GM19238 (cell line): ENCODE results near the gene CFAP77.
A peak's percentile ranks its signal among the peaks of the same experiment; 100 is the strongest.
"Not testable (repeated sequence)": the region's sequence is repeated elsewhere in the genome, so short reads cannot be mapped to it uniquely, and the experiment has no call there.

Experiments used
- DNase-seq: peaks from one replicate; pipeline ENCODE4 v3.0.0; 2011; ENCODE audit warnings: low spot score; ENCODE audit not compliant: insufficient read length

CFAP77 gene

DNA sequence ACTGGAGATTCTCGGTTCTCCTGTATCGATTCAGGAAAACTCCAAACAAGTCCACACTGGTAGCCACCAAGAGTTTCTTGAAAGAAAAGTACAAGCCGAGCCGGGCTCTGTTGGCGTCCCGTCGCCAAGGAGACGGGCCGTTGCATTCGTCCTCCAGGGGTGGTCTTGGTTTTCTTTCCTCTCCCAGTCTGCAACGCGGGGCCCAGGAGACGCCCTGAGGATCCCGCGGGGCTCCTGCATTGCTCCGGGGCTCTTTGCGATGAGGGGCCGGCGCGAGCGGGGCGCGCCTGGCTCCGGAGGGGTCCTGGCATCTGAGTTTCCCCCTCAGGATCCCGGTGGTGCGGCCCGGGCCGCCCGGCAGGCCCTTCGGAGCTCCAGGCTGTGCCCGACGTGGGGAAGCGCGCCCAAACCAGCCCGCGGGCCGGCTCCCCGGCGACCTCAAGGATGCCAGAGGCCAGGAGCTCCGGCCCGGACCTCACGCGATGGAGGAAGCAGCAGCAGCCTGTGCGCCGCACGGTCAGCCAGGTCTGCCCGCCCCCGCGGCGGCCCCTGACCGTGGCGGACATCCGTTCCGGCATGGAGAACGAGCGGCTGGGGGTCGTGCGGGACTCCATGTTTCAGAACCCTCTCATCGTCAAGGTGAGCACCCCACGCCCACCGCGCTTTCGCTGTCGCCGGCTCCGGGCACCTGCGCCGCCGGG lies at the start of gene CFAP77:
CFAP77 (plus strand) TSS at position 384 of the 701 bp plus-strand sequence; CDS start at position 445, 61 bp downstream.
- DNase-seq: peak; percentile 46

DNA sequence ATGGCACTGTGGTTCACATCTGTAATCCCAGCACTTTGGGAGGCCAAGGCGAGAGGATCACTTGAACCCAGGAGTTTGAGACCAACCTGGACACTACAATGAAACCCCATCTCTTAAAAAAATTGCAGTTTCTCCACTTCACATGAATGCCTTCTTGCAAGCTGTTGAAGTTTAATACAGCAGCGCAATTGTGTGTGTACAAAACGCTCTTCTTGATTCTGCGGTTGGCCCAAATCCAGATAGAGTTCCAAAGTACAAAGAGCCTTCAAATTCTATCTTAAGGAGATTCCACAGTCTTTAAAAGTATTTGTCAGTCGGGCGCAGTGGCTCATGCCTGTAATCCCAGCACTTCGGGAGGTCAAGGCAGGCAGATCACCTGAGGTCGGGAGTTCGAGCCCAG lies 45.9 kb upstream of the CFAP77 start:
- no peak for DNase-seq

DNA sequence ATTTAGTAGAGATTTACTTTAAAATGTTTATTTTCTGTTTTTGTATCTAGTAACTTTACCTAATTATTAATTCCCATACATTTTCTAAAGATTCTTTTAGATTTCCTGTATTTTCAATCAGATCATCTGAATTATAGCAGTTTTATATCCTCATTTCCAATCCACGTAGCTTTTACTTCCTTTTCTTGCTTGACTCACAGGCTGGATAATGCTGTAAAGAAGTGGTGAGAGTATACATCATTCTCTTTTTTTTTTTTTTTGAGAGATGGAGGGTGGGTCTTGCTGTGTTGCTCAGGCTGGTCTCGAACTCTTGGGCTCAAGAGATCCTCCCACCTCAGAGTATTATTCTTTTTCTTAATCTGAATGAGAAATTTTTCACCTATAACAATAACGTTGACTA lies 44.0 kb upstream of the CFAP77 start:
- no peak for DNase-seq

DNA sequence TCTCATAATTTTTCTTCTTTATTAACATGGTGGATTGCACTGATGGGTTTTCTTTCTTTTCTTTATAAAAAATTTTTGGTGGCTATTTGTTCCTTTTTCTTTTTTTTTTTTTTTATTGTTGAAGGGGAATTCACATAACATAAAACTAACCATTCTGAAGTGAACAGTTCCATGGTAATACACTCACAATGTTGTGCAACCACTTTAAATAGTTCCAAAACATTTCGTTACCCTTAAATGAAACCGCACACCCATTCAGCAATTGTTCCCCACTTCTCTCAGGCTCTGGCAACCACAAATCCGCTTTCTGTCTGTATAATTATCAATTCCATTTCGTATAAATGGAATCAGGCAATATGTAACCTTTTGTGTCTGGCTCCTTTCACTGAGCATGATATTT lies 43.5 kb upstream of the CFAP77 start:
- no peak for DNase-seq

DNA sequence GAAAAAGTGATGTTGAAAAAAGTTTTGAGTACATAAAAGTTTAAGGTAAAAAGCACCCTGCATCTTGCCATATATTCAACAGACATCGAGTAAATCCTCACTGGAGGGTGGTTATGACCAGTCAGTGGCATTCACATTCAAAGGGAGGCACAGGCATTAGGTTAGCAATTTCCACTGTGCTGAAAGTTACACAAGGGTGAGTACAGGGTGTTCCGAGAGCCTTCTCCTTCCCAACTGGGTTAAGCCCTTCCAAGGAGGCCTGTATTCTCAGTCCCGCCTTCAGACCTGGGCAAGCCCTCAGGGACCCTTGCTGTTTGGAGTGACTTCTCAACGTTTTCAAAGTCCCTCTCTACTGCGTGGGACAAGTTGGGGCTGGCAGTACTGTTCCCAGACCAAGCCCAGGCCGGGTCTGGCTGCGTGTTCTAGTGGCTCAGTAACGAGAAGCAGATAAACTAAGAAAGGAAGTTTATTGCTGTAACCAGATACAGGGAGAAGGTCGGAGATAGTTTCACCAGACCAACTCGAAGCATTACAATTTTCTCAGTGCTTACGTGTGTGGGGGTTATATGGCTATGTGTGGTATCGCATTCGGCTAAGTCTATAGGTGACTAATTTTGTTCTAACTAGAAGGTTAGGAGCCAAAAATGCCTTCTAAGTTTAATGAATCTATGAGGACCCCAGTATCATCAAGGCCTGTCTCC lies 42.2 kb upstream of the CFAP77 start:
- DNase-seq: no peak

DNA sequence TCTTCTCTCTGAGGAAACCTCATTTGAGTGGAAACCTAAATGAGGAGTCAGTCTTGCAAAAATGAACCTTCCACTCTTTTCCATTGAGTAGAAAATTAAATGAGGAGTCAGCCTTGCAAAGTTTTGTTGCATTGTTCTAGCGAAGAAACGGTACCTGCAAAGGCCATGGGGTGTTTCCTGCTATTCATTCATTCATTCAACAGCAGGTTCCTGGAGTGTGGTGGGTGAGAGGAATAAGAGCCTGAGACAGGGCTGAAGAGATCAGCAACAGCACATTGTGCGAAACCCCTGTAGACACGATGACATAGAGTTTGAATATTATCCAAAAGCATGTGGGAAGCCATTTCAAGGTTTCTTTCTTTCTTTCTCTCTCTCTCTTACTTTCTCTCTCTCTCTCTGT lies 40.6 kb upstream of the CFAP77 start:
- DNase-seq: no peak

DNA sequence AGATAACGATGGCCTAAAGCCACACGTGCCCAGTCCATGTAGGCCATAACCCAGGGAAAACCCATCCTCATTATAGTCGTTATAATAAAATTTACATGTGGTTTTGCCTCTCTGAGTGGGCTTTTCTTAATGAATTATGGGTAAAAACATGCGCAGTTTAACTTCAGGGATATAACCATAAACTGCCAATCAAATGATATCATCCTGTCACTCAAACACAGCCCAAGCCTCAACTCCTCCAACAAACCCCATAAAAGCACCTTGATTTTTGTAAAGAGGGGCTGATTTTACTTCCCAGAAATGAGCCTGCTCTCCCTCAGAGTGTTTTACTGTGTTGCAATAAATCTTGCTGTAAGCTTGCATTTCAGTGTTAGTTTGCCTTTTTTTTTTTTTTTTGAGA lies 39.4 kb upstream of the CFAP77 start:
- DNase-seq: no peak

DNA sequence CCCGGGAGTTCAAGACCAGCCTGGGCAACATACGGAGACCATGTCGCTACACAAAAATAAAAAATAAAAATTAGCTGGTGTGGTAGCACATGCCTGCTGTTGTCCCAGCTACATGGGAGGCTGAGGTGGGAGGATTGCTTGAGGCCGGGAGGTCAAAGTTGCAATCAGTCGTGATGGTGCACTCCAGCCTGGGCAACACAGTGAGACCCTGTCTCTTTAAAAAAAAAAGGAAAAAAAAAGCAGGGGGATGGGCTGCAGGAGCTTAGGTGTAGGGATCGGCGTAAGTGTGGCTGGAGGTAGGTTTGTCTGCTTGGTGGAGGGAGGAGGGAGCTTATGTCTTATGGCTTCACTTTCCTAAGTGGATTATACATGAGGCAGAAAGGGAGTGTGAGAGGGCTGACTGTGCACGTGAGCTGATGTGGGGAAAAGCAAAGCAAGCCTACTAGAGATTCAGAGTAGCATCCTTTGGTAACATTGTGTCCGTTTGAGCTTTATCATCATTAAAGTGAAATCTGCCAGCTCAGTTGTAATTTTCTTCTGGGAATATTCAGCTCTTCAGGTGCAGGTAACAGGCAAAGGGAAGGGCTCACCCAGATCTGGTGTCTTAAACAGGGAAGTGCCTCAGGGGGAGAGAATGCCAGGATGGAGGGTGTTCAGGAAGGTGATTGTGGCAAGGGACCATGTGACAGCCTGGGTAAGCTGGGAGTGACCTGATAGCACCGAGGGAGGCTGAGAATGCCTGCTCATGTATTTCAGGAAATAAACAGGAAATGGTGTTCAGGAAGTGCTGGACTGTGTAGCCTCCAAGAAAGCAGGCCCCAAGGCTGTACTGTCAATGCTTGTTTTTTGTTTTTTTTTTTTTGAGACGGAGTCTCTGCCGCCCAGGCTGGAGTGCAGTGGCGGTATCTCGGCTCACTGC lies 37.6 kb upstream of the CFAP77 start:
- no peak for DNase-seq

DNA sequence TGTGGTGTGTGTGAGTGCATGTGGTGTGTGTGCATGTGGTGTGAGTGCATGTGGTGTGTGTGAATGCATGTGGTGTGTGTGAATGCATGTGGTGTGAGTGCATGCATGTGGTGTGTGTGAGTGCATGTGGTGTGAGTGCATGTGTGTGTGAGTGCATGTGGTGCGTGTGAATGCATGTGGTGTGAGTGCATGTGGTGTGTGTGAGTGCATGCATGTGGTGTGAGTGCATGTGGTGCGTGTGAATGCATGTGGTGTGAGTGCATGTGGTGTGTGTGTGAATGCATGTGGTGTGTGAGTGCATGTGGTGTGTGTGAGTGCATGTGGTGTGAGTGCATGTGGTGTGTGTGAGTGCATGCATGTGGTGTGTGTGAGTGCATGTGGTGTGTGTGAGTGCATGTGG lies 32.2 kb upstream of the CFAP77 start:
- DNase-seq: not testable (repeated sequence)

DNA sequence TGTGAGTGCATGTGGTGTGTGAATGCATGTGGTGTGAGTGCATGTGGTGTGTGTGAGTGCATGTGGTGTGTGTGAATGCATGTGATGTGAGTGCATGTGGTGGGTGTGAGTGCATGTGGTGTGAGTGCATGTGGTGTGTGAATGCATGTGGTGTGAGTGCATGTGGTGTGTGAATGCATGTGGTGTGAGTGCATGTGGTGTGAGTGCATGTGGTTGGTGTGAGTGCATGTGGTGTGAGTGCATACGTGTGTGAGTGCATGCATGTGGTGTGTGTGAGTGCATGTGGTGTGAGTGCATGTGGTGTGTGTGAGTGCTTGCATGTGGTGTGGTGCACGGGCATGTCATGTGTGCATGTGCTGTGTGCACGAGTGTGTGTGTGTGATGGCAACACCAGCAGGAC lies 31.6 kb upstream of the CFAP77 start:
- not testable (repeated sequence) for DNase-seq

DNA sequence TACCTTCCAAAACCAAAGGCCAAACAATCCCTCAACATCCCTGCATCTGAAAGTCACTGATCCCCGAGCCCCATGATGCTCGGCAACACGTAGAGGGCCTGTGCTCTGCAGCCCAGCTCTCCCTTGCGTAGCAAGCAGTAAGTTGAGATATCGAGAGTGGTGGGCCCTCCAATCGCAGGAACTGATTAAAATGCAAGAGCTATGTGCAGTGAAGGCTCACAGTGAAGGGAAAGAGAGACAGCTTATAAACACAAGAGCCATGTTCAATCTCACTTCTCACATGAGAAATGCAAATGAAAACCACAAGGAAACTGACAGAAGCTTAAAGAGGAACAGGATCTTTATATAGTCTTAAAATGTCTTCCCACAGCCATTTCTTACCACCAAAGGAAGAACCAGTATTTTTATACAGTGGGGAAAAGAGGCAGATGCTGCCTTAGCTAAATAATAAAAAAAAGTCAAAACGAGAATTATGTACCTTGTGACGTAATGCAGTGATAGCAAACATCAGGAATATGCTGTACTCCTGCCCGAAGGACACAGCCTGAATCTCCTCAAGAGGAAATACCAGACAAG lies 28.0 kb upstream of the CFAP77 start:
- DNase-seq: no peak

DNA sequence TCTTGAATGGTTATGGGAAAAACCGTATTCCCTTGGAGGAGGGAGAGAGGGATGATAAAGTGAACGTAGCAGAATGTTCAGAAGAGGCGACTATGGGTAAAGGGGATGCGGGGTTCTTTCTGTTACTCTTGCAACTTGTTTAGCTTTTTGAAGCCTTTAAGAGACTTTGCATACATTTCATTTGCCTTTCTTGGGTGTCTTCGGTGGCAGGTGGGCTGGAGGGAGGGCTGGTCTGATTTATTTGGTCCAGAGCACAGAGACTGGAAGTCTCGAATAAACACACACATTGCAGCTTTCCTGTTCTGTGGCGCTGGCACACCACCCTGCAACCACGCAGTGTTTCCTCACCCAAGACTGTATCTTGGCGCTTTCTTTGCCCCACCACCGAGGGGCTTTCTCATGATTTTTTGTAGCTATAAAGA lies 26.5 kb upstream of the CFAP77 start:
- DNase-seq: no peak

DNA sequence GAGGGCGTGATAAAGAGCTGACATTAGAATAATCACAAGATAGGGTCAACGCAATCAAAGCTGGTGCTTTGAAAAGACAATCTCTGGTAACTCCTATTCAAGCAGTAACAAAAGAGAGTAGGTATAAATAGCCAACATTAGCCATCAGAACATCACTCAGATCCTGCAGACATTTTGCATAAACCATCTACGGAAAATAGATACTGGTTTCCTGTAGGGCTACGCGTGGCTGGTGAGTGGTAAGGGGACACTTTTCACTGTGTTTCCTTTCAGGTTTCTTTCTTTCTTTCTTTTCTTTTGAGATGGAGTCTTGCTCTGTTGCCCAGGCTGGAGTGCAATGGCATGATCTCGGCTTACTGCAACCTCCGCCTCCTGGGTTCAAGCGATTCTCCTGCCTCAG lies 25.6 kb upstream of the CFAP77 start:
- no peak for DNase-seq

DNA sequence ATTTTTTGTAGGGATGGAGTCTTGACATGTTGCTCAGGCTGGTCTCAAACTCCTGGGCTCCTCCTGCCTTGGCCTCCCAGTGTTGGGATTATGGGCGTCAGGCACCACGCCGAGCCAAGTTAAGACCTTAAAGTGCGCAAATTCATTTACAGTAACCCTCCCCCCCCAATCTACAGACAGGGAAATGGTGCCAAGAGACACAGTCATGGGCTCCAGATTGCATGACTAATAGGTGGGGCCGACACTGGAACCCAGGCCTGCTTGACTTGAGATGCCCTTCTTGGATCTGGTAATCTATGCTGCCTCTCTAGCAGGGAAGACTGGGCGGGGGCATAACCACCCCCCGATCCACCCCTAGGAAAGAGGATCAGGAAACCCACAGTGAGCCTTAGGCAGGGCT lies 22.9 kb upstream of the CFAP77 start:
- no peak for DNase-seq

DNA sequence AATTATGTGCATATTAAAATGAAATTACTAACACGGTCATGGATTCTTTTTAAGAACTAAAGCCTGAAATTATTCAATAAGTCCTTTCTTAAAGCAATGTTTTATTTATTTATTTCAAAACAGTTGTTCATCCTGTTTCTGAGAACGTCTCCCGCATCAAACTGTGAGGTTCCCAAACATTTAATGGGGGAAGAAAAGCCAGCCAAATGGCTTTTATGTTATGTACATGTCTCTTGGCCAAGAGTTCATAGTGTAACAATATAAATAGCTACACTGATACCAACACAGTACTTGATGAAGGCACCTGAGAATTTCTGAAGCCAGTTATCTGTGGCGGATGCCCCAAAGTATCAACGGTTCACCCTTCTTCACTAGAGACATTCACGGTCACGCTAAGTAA lies 19.0 kb upstream of the CFAP77 start:
- no peak for DNase-seq

DNA sequence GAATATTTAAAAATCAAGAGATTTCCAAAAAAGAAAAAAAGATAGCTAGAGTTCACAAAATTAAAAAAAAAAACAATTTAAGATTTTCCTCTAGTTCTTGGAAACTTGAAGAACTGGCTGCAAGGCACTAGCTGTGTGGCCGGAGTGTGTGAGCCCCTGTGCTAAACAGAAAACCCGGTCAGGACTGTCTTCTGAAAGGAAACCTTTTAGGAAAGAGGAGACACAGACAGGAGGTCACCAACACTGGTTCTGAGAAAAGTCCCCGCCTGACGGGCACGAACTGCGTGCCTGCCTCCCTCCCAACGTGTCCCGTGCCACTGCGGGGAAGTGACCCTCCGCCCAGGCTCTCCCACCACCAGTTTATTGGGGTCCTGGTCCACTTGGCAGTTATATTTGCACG lies 18.6 kb upstream of the CFAP77 start:
- DNase-seq: no peak

DNA sequence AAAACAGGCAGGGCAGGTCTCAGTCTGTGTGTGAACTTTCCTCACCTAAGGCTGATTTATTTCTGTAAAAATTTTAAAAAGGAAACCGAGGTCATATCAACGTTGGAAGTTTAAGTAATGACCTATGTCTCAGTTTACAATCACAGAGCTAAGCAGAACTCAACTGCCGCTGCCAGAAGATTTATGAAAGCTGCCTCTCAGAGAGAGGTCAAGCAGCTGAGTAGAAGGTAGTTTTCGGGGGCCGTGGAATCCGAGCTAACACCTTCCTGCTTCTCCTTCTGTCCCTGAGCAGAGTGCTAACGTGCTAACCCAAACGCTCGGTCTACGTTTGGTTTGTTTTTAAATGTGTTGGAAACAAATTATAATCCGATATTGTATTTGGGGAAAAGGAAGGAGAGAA lies 14.5 kb upstream of the CFAP77 start:
- no peak for DNase-seq

DNA sequence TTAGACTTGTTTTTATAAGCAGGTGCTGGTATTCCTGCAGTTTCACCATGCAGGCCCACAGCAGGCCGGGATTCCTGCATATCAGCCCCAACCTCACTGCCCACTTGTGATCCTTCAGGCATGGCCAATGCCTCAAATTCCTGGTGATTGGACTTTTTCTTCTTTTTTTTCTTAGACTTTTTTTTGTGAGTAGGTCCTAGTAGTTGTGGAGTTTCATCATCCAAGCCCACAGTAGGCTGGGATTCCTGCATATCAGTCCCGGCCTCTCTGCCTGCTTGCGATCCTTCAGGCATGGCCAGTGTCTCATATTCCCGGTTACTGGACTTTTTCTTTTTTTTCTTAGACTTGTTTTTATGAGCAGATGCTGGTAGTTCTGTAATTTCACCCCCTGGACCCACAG lies 8.2 kb upstream of the CFAP77 start:
- no peak for DNase-seq

DNA sequence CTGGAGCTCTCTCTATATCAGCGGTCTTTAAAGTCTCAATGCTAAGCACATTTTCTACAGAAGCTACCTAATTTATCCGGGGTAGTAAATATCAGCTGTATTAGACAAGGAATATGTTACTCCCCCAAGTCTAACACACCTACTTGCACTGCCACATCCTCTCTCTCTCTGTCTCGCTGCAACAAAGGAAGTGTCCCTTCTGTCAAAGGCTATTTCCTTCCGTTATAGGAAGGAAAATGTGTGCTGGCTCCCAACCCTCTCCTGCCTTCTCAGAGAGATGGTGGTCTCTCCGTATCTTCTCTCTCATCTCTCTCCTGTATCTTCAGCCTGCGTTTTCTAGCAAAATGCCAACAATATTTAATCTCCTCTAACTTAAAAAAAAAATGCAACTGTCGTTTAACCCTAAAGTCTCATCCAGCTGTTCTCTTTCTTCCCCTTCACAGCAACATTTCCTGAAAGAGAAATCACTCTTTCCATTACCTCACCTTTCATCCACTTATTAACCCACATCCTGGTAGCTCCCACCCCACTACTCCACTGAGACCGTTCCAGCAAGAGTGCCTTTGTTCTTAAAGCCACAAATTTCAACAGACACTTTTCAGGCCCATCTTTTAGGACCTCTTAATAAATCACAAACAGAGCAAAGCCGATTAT lies 5.7 kb upstream of the CFAP77 start:
- DNase-seq: peak; percentile 34

DNA sequence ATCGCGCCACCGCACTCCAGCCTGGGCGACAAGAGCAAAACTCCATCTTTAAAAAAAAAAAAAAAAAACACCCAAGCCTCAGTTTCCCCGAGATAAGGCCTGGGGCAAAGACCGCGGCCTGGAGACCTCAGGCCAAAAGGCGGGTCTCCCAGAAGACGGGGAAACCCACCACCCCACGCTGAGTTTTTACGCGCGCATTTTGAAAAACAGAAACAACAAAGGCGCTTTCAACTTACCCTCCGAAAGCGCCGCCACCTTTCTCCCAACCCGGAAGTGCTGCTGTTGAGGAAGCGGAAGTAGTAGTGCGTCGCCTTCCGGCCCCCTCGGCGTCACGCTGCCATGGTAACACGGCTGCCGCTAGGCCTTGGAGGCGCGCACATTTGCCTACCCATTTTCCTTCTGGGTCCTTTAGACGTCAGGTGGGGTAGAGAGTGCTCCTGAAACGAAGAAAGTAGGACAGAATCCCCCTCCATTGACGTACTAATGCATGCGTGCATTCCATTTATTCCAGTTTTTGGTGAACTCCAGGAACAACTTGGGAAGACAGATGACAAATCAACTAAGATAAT lies 3.4 kb upstream of the CFAP77 start, which contains the start of gene TTF1:
TTF1 (minus strand) TSS at position 287 of the 569 bp plus-strand sequence. CDS start 4,019 bp downstream, outside the sequence.
- DNase-seq: peak; percentile 93

DNA sequence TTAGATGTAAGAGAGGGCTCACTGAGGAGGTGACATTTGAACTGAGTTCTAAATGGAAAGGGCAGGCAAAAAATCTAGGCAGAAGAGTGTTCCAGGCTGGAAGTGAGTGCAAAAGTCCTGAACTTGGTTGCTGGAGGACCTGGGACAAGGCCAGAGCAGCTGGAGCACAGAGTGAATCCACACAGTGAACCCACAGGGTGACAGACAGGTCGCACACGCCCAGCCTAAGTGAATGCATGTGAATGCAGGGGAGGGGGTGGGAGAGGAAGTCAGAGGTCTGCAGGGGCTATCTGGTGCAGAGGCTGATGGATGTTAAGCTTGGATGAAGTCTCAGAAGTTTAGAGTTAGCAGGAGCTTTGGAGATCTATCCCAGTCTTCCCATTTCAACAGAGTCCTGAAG lies 2.8 kb upstream of the CFAP77 start:
- DNase-seq: no peak
